ENCODE results near the gene KLHDC2. TPM values are rescaled to one million over a fixed set of nuclear protein-coding genes. Genes with fewer than 3 reads are reported as not detected.

The KLHDC2 gene
- polyA plus RNA-seq, 1 of the 3 experiments (the other 2 are of a cell fraction) = 41.1 TPM

DNA sequence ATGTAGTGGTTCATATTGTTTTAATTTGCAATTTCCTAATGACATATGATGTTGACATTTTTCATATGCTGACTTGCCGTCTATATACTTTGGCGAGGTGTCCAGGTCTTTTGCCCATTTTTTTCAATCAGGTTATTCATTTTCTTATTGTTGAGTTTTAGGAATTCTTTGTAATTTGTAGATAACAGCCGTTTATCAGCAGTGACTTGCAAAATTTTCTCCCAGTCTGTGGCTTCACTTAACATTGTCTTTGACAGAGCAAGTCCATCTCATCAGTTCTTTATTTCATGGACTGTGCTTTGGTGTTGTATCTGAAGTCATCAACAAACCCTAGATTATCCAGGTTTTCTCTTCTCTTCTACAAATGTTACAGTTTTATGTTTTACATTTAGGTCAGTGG is 12.6 kb upstream of the KLHDC2 start:
- TF ChIP-seq JUND (IDR thresholded peaks at IDR 0.05) = no peak
- no peak for TF ChIP-seq MEF2A (IDR thresholded peaks at IDR 0.05; ENCODE audit: borderline replicate concordance, low read depth)
- TF ChIP-seq TAF1 (IDR thresholded peaks at IDR 0.05; ENCODE audit: borderline replicate concordance, low read depth, low read length) = no peak
- TF ChIP-seq, protein P1, sequence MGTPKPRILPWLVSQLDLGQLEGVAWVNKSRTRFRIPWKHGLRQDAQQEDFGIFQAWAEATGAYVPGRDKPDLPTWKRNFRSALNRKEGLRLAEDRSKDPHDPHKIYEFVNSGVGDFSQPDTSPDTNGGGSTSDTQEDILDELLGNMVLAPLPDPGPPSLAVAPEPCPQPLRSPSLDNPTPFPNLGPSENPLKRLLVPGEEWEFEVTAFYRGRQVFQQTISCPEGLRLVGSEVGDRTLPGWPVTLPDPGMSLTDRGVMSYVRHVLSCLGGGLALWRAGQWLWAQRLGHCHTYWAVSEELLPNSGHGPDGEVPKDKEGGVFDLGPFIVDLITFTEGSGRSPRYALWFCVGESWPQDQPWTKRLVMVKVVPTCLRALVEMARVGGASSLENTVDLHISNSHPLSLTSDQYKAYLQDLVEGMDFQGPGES (IDR thresholded peaks at IDR 0.05; ENCODE audit: low read depth, low read length) = no peak
- TF ChIP-seq EZH2phosphoT487 (IDR thresholded peaks at IDR 0.05; ENCODE audit: borderline replicate concordance, low read depth) = no peak
- no peak for TF ChIP-seq EP300 (IDR thresholded peaks at IDR 0.05; ENCODE audit: borderline replicate concordance in 1 of 2, low read depth in 1 of 2, low read length in 1 of 2)
- TF ChIP-seq GABPA (IDR thresholded peaks at IDR 0.05; ENCODE audit: low read depth) = no peak
- no peak for TF ChIP-seq NFIC (IDR thresholded peaks at IDR 0.05; ENCODE audit: borderline replicate concordance)
- no peak for TF ChIP-seq RAD21 (IDR thresholded peaks at IDR 0.05; ENCODE audit: low read length)
- TF ChIP-seq RCOR1 (IDR thresholded peaks at IDR 0.05; ENCODE audit: low read length) = no peak
- no peak for TF ChIP-seq MXI1 (IDR thresholded peaks at IDR 0.05; ENCODE audit: low read depth, low read length)
- TF ChIP-seq, protein P2, sequence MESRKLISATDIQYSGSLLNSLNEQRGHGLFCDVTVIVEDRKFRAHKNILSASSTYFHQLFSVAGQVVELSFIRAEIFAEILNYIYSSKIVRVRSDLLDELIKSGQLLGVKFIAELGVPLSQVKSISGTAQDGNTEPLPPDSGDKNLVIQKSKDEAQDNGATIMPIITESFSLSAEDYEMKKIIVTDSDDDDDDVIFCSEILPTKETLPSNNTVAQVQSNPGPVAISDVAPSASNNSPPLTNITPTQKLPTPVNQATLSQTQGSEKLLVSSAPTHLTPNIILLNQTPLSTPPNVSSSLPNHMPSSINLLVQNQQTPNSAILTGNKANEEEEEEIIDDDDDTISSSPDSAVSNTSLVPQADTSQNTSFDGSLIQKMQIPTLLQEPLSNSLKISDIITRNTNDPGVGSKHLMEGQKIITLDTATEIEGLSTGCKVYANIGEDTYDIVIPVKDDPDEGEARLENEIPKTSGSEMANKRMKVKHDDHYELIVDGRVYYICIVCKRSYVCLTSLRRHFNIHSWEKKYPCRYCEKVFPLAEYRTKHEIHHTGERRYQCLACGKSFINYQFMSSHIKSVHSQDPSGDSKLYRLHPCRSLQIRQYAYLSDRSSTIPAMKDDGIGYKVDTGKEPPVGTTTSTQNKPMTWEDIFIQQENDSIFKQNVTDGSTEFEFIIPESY (IDR thresholded peaks at IDR 0.05; ENCODE audit: borderline replicate concordance, low read depth) = no peak
- TF ChIP-seq ELF1 (IDR thresholded peaks at IDR 0.05) = no peak
- no peak for TF ChIP-seq TEAD4 (IDR thresholded peaks at IDR 0.05; ENCODE audit: borderline replicate concordance, insufficient read depth)
- no peak for TF ChIP-seq CTCF (IDR thresholded peaks at IDR 0.05)
- Histone ChIP-seq H3K9ac (no peak overlapping the region), H2AFZ (ENCODE audit: low read depth) (no peak overlapping the region), H3K36me3 (replicated peaks in 1 of 2; ENCODE audit: control insufficient read depth in 1 of 2, insufficient read depth in 2 of 2, low read length in 1 of 2) (peaks cover 0 to 3% of the 10 kb centered on the region in 2 experiments), H3K79me2 (ENCODE audit: insufficient read depth) (no peaks in the 10 kb centered on the region), H4K20me1 (ENCODE audit: insufficient read depth) (no peaks in the 10 kb centered on the region), H3K9me2 (no peaks in the 10 kb centered on the region), H3K27me3 (ENCODE audit: insufficient read depth) (no peaks in the 10 kb centered on the region), H3K4me3 (ENCODE audit: low read depth in 2 of 2, low read length in 1 of 2) (no peak overlapping the region), H3K4me1 (ENCODE audit: control insufficient read depth in 1 of 2, insufficient read depth in 2 of 2, low read depth in 1 of 2, low read length in 1 of 2) (no peaks in the 10 kb centered on the region), H3K4me2 (no peak overlapping the region), H3F3A (replicated peaks; ENCODE audit: insufficient read depth) (peaks cover 8% of the 10 kb centered on the region), H3K9me3 (no peaks in the 10 kb centered on the region), H3K27ac (ENCODE audit: low read depth in 2 of 2, low read length in 1 of 2) (no peak overlapping the region)
- 67% methylated on average over 3 of the region's 3 CpGs for WGBS (ENCODE audit: low lambda C conversion rate)
- DNase-seq = no peak
- ChIA-PET CTCF (no interaction called here), POLR2A (no interaction called here)

All from SK-N-SH (cell line).